Ishikawa (cell line): ENCODE data around the gene VAMP1.

Experiments
- CEBPB ChIP-seq: IDR thresholded peaks from 2 replicates; pipeline ENCODE4 v1.6.1; 2012
- CREB1 ChIP-seq: IDR thresholded peaks from 2 replicates; pipeline ENCODE4 v1.6.1; 2012; ENCODE audit warnings: low read depth
- EGR1 ChIP-seq: IDR thresholded peaks from 2 replicates; pipeline ENCODE4 v1.6.1; 2012
- EP300 ChIP-seq: IDR thresholded peaks from 2 replicates; pipeline ENCODE4 v1.6.1; 2012; ENCODE audit warnings: borderline replicate concordance
- FOXM1 ChIP-seq: IDR thresholded peaks from 2 replicates; pipeline ENCODE4 v1.6.1; 2012; ENCODE audit warnings: low read depth, borderline replicate concordance
- MAX ChIP-seq: IDR thresholded peaks from 2 replicates; pipeline ENCODE4 v1.6.1; 2012
- NFIC ChIP-seq: IDR thresholded peaks from 2 replicates; pipeline ENCODE4 v1.6.1; 2012
- RAD21 ChIP-seq: IDR thresholded peaks from 2 replicates; pipeline ENCODE4 v1.6.1; 2012; ENCODE audit warnings: low read depth
- REST ChIP-seq: IDR thresholded peaks from 2 replicates; pipeline ENCODE4 v1.6.1; 2012; ENCODE audit warnings: low read depth, mild to moderate bottlenecking
- TAF1 ChIP-seq: IDR thresholded peaks from 2 replicates; pipeline ENCODE4 v1.6.1; 2012; ENCODE audit warnings: low read depth, mild to moderate bottlenecking
- TCF12 ChIP-seq: IDR thresholded peaks from 2 replicates; pipeline ENCODE4 v1.6.1; 2012; ENCODE audit warnings: low read depth
- TEAD4 ChIP-seq: IDR thresholded peaks from 2 replicates; pipeline ENCODE4 v1.6.1; 2012
- USF1 ChIP-seq: IDR thresholded peaks from 2 replicates; pipeline ENCODE4 v1.6.1; 2012
- YY1 ChIP-seq: IDR thresholded peaks from 2 replicates; pipeline ENCODE4 v1.6.1; 2012; ENCODE audit warnings: low read depth
- ZBTB7A ChIP-seq: IDR thresholded peaks from 2 replicates; pipeline ENCODE4 v1.6.1; 2012; ENCODE audit warnings: low read depth

Gene VAMP1

GRCh38 chr12:6430124-6430989 lies 40.1 kb downstream of the VAMP1 start:
- TF ChIP-seq REST (no peak), TEAD4 (peak; percentile 86), RAD21 (peak; percentile 1; the same call in 1 of the 2 replicates), CEBPB (peak; percentile 94), CREB1 (peak; percentile 18; the same call in 1 of the 2 replicates), MAX (peak; percentile 82), USF1 (peak; percentile 15; the same call in 1 of the 2 replicates), ZBTB7A (no peak), TCF12 (peak; percentile 87), EGR1 (0 out of 2 replicates have a peak, but pooled peaks have one; percentile 58), YY1 (no peak), EP300 (peak; percentile 83), NFIC (peak; percentile 87), FOXM1 (peak; percentile 71; the same call in 1 of the 2 replicates), TAF1 (no peak)

- no peak for TF ChIP-seq MAX
- no peak for TF ChIP-seq CEBPB
- TF ChIP-seq TEAD4, result no peak
- no peak for TF ChIP-seq ZBTB7A
- TF ChIP-seq EP300, result no peak
- TF ChIP-seq USF1, result no peak
- no peak for TF ChIP-seq NFIC
- TF ChIP-seq YY1, result no peak
- no peak for TF ChIP-seq FOXM1
- TF ChIP-seq EGR1, result no peak
- TF ChIP-seq TAF1, result no peak
- TF ChIP-seq CREB1, result no peak
- TF ChIP-seq TCF12, result no peak
- TF ChIP-seq RAD21, result no peak
- no peak for TF ChIP-seq REST
These were observed 42.2 kb downstream of the VAMP1 start for GRCh38 chr12:6428326-6428725.

- TF ChIP-seq TEAD4 (no peak), NFIC (no peak), TAF1 (no peak), CEBPB (no peak), RAD21 (no peak), MAX (no peak), CREB1 (no peak), REST (no peak), TCF12 (0 out of 2 replicates have a peak, but pooled peaks have one; percentile 32), USF1 (no peak), ZBTB7A (no peak), EGR1 (peak; percentile 94)
These were observed 43.4 kb downstream of the VAMP1 start for GRCh38 chr12:6426882-6427671.
